Vagina (tissue), 2 donors: ENCODE data around the gene C4orf17. TPM values are rescaled to one million over a fixed set of nuclear protein-coding genes. Genes with fewer than 3 reads are reported as not detected.

Experiments used
- DNase-seq, 2 donors: peaks; one replicate each; pipeline ENCODE4 v3.0.0-alpha.2; 2017; ENCODE audit errors: extremely low spot score in 2 of 2
- H3K27ac ChIP-seq: fragments of 200-600 bp; sonication (generic); one replicate; pipeline ENCODE4 v1.5.1; 2019
- H3K27me3 ChIP-seq: fragments of 200-600 bp; sonication (generic); one replicate; pipeline ENCODE4 v1.5.1; 2019
- H3K36me3 ChIP-seq, 2 donors: fragments of 200-600 bp; sonication (generic); one replicate each; pipeline ENCODE4 v1.5.1; 2017 to 2019
- H3K4me1 ChIP-seq: fragments of 200-600 bp; sonication (generic); one replicate; pipeline ENCODE4 v1.5.1; 2019
- H3K4me3 ChIP-seq, 2 donors: fragments of 200-600 bp; sonication (generic); 1 replicate in 1 of 2; 2 replicates in 1 of 2; pipeline ENCODE4 v1.5.1; 2016 to 2019
- H3K9me3 ChIP-seq: fragments of 200-600 bp; sonication (generic); one replicate; pipeline ENCODE4 v1.5.1; 2019
- POLR2A ChIP-seq, 2 donors: fragments of 450-650 bp; IDR thresholded peaks; one replicate each; pipeline ENCODE4 v1.6.1; 2017; ENCODE audit warnings: antibody characterized with exemption in 2 of 2, mild to moderate bottlenecking in 2 of 2, moderate library complexity in 2 of 2
- POLR2AphosphoS5 ChIP-seq, 2 donors: sonication (generic); formaldehyde crosslinking; IDR thresholded peaks; one replicate each; pipeline ENCODE4 v1.9.0; 2017; ENCODE audit warnings: antibody characterized with exemption in 2 of 2, mild to moderate bottlenecking in 2 of 2, low read depth in 1 of 2; ENCODE audit not compliant: insufficient read depth in 1 of 2
- intact Hi-C: fragments of 100-400 bp; cut with DNase I; formaldehyde crosslinking; loops from one replicate; pipeline ENCODE4 v1.15.1; 2023
- total RNA-seq: library from RNA; depleted of rRNA; stranded (reverse); fragments of >200 nt; gene quantifications from one replicate; pipeline ENCODE4 v1.2.3, GENCODE V29; 2016
- TF ChIP-seq, protein P1 (sequence below), 3 experiments: fragments of 450-650 bp in 2 of 3; fragments of 200-600 bp in 1 of 3; sonication (generic) in 1 of 3; IDR thresholded peaks; one replicate each; pipeline ENCODE4 v1.5.1; 2017 to 2019; ENCODE audit warnings: antibody characterized with exemption in 3 of 3, mild to moderate bottlenecking in 2 of 3, moderate library complexity in 2 of 3

The C4orf17 gene
- total RNA-seq, 1 donor from 2014 or later, result not detected

- TF ChIP-seq, protein P1, sequence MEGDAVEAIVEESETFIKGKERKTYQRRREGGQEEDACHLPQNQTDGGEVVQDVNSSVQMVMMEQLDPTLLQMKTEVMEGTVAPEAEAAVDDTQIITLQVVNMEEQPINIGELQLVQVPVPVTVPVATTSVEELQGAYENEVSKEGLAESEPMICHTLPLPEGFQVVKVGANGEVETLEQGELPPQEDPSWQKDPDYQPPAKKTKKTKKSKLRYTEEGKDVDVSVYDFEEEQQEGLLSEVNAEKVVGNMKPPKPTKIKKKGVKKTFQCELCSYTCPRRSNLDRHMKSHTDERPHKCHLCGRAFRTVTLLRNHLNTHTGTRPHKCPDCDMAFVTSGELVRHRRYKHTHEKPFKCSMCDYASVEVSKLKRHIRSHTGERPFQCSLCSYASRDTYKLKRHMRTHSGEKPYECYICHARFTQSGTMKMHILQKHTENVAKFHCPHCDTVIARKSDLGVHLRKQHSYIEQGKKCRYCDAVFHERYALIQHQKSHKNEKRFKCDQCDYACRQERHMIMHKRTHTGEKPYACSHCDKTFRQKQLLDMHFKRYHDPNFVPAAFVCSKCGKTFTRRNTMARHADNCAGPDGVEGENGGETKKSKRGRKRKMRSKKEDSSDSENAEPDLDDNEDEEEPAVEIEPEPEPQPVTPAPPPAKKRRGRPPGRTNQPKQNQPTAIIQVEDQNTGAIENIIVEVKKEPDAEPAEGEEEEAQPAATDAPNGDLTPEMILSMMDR (IDR thresholded peaks at IDR 0.05), result no peak
- TF ChIP-seq POLR2AphosphoS5 (IDR thresholded peaks at IDR 0.05; ENCODE audit: insufficient read depth in 1 of 2, low read depth in 1 of 2) (no peak), POLR2A (IDR thresholded peaks at IDR 0.05) (no peak)
- no peak for DNase-seq
- H3K36me3 ChIP-seq, result no peaks in the 10 kb centered on the region
- intact Hi-C loops, result no loop called here
- H3K27me3 ChIP-seq, result no peaks in the 10 kb centered on the region
- H3K9me3 ChIP-seq, result no peaks in the 10 kb centered on the region
- no peak overlapping the region for H3K27ac ChIP-seq
- H3K4me1 ChIP-seq, result no peaks in the 10 kb centered on the region
- H3K4me3 ChIP-seq, result no peak overlapping the region
These were observed 41.9 kb upstream of the C4orf17 start for GRCh38 chr4:99468889-99469288.

DNA sequence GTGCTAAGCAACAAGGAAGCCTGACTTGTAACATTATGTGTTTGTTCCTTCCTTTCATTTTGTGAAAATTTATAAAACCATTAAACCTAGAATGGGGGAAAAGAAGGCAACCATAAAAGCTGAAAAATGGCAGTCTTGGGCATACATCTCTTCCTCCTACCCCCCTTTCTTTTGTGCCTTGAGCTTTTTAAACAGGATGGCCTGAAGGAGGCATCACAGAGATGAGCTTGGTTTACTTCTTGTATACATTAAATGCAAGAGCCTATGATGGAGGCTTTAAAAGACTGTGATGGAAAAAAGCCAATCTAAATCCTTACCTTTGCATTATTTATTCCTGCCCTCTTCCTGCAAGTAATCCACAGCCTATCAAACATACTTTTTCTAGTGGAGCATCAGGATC is 39.5 kb upstream of the C4orf17 start:
- Histone ChIP-seq H3K9me3 (no peaks in the 10 kb centered on the region), H3K27me3 (no peaks in the 10 kb centered on the region), H3K4me1 (no peaks in the 10 kb centered on the region), H3K36me3 (no peaks in the 10 kb centered on the region), H3K27ac (no peak overlapping the region), H3K4me3 (no peak overlapping the region)
- no peak for DNase-seq
- intact Hi-C loops, result no loop called here
- TF ChIP-seq, protein P1 (IDR thresholded peaks at IDR 0.05), result no peak
- TF ChIP-seq POLR2A (IDR thresholded peaks at IDR 0.05), result no peak
- no peak for TF ChIP-seq POLR2AphosphoS5 (IDR thresholded peaks at IDR 0.05; ENCODE audit: insufficient read depth in 1 of 2, low read depth in 1 of 2)

DNA sequence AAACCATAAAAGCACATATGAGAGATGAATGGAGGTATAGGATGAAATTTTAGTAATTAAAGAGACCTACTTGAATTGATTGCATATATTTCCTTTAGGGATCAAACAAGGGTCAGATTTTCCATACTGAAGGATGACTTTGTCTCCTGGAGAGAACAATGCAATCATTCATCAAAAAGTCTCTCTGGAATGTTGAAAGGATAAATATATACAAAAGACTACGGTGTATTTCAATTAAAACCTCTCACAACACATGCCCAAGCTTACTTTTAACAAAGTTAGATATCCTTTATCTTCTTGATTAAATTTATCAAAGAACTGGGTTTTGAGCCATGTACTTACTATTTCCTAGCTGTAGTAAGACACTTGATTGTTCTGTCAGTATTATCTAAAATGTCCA is 38.9 kb upstream of the C4orf17 start:
- Histone ChIP-seq H3K4me1 (no peaks in the 10 kb centered on the region), H3K27ac (no peak overlapping the region), H3K4me3 (no peak overlapping the region), H3K36me3 (no peaks in the 10 kb centered on the region), H3K27me3 (no peaks in the 10 kb centered on the region), H3K9me3 (no peaks in the 10 kb centered on the region)
- no peak for TF ChIP-seq POLR2AphosphoS5 (IDR thresholded peaks at IDR 0.05; ENCODE audit: insufficient read depth in 1 of 2, low read depth in 1 of 2)
- TF ChIP-seq POLR2A (IDR thresholded peaks at IDR 0.05), result no peak
- TF ChIP-seq, protein P1 (IDR thresholded peaks at IDR 0.05), result no peak
- intact Hi-C loops, result no loop called here
- DNase-seq, result no peak

GRCh38 chr4:99473131-99473530 is 37.7 kb upstream of the C4orf17 start:
- intact Hi-C loops, result no loop called here
- no peak overlapping the region for H3K4me3 ChIP-seq
- no peaks in the 10 kb centered on the region for H3K4me1 ChIP-seq
- DNase-seq, result no peak
- no peaks in the 10 kb centered on the region for H3K9me3 ChIP-seq
- no peaks in the 10 kb centered on the region for H3K27me3 ChIP-seq
- no peak for TF ChIP-seq POLR2AphosphoS5 (IDR thresholded peaks at IDR 0.05; ENCODE audit: insufficient read depth in 1 of 2, low read depth in 1 of 2)
- no peak for TF ChIP-seq POLR2A (IDR thresholded peaks at IDR 0.05)
- no peaks in the 10 kb centered on the region for H3K36me3 ChIP-seq
- H3K27ac ChIP-seq, result no peak overlapping the region

- no peak for DNase-seq
- Histone ChIP-seq H3K4me1 (no peaks in the 10 kb centered on the region), H3K36me3 (no peaks in the 10 kb centered on the region), H3K4me3 (no peak overlapping the region), H3K27ac (no peak overlapping the region), H3K9me3 (peaks cover 4% of the 10 kb centered on the region), H3K27me3 (no peaks in the 10 kb centered on the region)
- TF ChIP-seq, protein P1 (IDR thresholded peaks at IDR 0.05), result no peak
- TF ChIP-seq POLR2A (IDR thresholded peaks at IDR 0.05) (no peak), POLR2AphosphoS5 (IDR thresholded peaks at IDR 0.05; ENCODE audit: insufficient read depth in 1 of 2, low read depth in 1 of 2) (no peak)
- intact Hi-C loops, result no loop called here
These were observed 27.2 kb upstream of the C4orf17 start for GRCh38 chr4:99483636-99484035.
